Stimulated activated CD8-positive, alpha-beta memory T cell treated with anti-CD3 and anti-CD28 coated beads, Interleukin-15, amount 100 ng/mL, for 1 hour (primary cell): ENCODE results near the gene EVPL.
A peak's percentile ranks its signal among the peaks of the same experiment; 100 is the strongest.
"Not testable (repeated sequence)": the region's sequence is repeated elsewhere in the genome, so short reads cannot be mapped to it uniquely, and the experiment has no call there.

Experiments
- DNase-seq: peaks from one replicate; pipeline ENCODE4 v3.0.0-alpha.2; 2020; ENCODE audit warnings: low read depth

The EVPL gene

GRCh38 chr17:75996665-75997590 lies 30.2 kb downstream of the EVPL start:
- no peak for DNase-seq

- DNase-seq = no peak
Observed at GRCh38 chr17:75995385-75995925, 31.7 kb downstream of the EVPL start.

GRCh38 chr17:75994802-75995370 lies 32.2 kb downstream of the EVPL start:
- no peak for DNase-seq

GRCh38 chr17:75991396-75991795 lies 35.7 kb downstream of the EVPL start:
- DNase-seq = no peak

- DNase-seq = no peak
Observed at GRCh38 chr17:75987041-75987440, 40.1 kb downstream of the EVPL start.

GRCh38 chr17:75985986-75986385 lies 41.1 kb downstream of the EVPL start:
- no peak for DNase-seq

GRCh38 chr17:75983501-75984181 lies 43.5 kb downstream of the EVPL start:
- DNase-seq = no peak

- DNase-seq = no peak
Observed at GRCh38 chr17:75981019-75981615, 46.0 kb downstream of the EVPL start.

GRCh38 chr17:75980188-75981018 lies 46.7 kb downstream of the EVPL start:
- DNase-seq = no peak

GRCh38 chr17:75979705-75980187 lies 47.4 kb downstream of the EVPL start:
- DNase-seq = no peak

- DNase-seq = peak; percentile 94
Observed at GRCh38 chr17:75978938-75979704, 48.0 kb downstream of the EVPL start, which contains the start of the genes ACOX1 and TEN1. ACOX1 (minus strand) TSS chr17:75979166; CDS start chr17:75979073, 93 bp downstream. TEN1 (plus strand) TSS chr17:75979240; CDS start chr17:75986193, 6,953 bp downstream.

- no peak for DNase-seq
Observed at GRCh38 chr17:75976175-75976848, 50.8 kb downstream of the EVPL start.

- DNase-seq = no peak
Observed at GRCh38 chr17:75975757-75976174, 51.3 kb downstream of the EVPL start.

- DNase-seq = not testable (repeated sequence)
Observed at GRCh38 chr17:75975187-75975586, 51.9 kb downstream of the EVPL start.

GRCh38 chr17:75970626-75971025 lies 56.5 kb downstream of the EVPL start:
- DNase-seq = no peak

- DNase-seq = no peak
Observed at GRCh38 chr17:75970011-75970523, 57.0 kb downstream of the EVPL start.

- DNase-seq = not testable (repeated sequence)
Observed at GRCh38 chr17:75969044-75969443, 58.1 kb downstream of the EVPL start.

- DNase-seq = no peak
Observed at GRCh38 chr17:75965468-75965867, 61.6 kb downstream of the EVPL start.

GRCh38 chr17:75959839-75960511 lies 67.1 kb downstream of the EVPL start:
- no peak for DNase-seq
